GM12878 (cell line): ENCODE measurements around the gene CYREN. TPM values are rescaled to one million over a fixed set of nuclear protein-coding genes. Genes with fewer than 3 reads are reported as not detected.

Source experiments
- ATAC-seq: fragments of 200-7000 bp; cut with Tn5 transposase; 3 replicates; pipeline ENCODE4 v1.9.1; 2020; ENCODE audit warnings: mild to moderate bottlenecking, moderate library complexity
- BruUV-seq: library from RNA; stranded (reverse); fragments of 400-500 nt; replicated peaks from 2 replicates; lab custom pipeline; 2021; lab: Mats Ljungman, UMichigan
- CTCF ChIA-PET: fragments of 300-600 bp; sonication (Branson Sonifier 250); formaldehyde crosslinking; extraction: SDS; loops from one replicate; lab custom pipeline; 2021; ENCODE audit warnings: inconsistent platforms; lab: Yijun Ruan, JAX
- POLR2A ChIA-PET: fragments of 350-600 bp; formaldehyde crosslinking; extraction: SDS; loops from one replicate; lab custom pipeline; 2021; ENCODE audit warnings: inconsistent platforms; lab: Charles Lee
- RAD21 ChIA-PET: fragments of 300-600 bp; sonication (Branson Sonifier 250); formaldehyde crosslinking; loops from one replicate; lab custom pipeline; 2023; ENCODE audit warnings: antibody characterized with exemption; ENCODE audit not compliant: unreplicated experiment; lab: Charles Lee
- SMC1A ChIA-PET: fragments of 300-600 bp; sonication (Branson Sonifier 250); formaldehyde crosslinking; loops from one replicate; lab custom pipeline; 2023; ENCODE audit not compliant: unreplicated experiment, uncharacterized antibody; lab: Charles Lee
- DNase-seq: peaks from one replicate; pipeline ENCODE4 v3.0.0-alpha.2; 2011; ENCODE audit warnings: low read depth, low spot score
- FAIRE-seq: peaks from 3 replicates; lab custom pipeline; 2011; peaks lifted over from hg19 to GRCh38; lab: Jason Lieb, UNC
- H2AFZ ChIP-seq: 2 replicates; pipeline ENCODE4 v1.6.0; 2011; ENCODE audit warnings: low read depth, low read length, control low read depth; ENCODE audit not compliant: control insufficient read depth
- H3K27ac ChIP-seq: 2 replicates; pipeline ENCODE4 v1.5.1; 2011; ENCODE audit warnings: control low read depth; ENCODE audit not compliant: control insufficient read depth, insufficient read depth
- H3K27me3 ChIP-seq, 2 experiments: replicated peaks in 1 of 2; 2 replicates each; pipeline versions ENCODE4 v1.6.0 to v1.6.1; 2011; ENCODE audit warnings: low read length in 1 of 2; ENCODE audit not compliant: control insufficient read depth in 2 of 2, insufficient read depth in 2 of 2
- H3K36me3 ChIP-seq, 2 experiments: 2 replicates each; pipeline ENCODE4 v1.5.1; 2011; ENCODE audit warnings: low read length in 1 of 2; ENCODE audit not compliant: control insufficient read depth in 2 of 2, insufficient read depth in 2 of 2
- H3K4me1 ChIP-seq: 2 replicates; pipeline ENCODE4 v1.6.1; 2011; ENCODE audit warnings: mild to moderate bottlenecking, low read length, moderate library complexity, mixed read lengths; ENCODE audit not compliant: control insufficient read depth, insufficient read depth
- H3K4me2 ChIP-seq: 2 replicates; pipeline ENCODE4 v1.6.0; 2011; ENCODE audit warnings: control low read depth; ENCODE audit not compliant: control insufficient read depth, insufficient read depth
- H3K4me3 ChIP-seq: fragments of 200-600 bp; sonication (generic); 2 replicates; pipeline ENCODE4 v1.5.1; 2016
- H3K79me2 ChIP-seq: 2 replicates; pipeline ENCODE4 v1.6.0; 2011; ENCODE audit warnings: low read length; ENCODE audit not compliant: control insufficient read depth, insufficient read depth
- H3K9ac ChIP-seq: 2 replicates; pipeline ENCODE4 v1.8.0; 2011; ENCODE audit warnings: low read length, control low read depth, mixed read lengths; ENCODE audit not compliant: control insufficient read depth, insufficient read depth
- H3K9me3 ChIP-seq: replicated peaks from 3 replicates; pipeline ENCODE4 v1.5.1; 2011; ENCODE audit warnings: mild to moderate bottlenecking, low read length; ENCODE audit not compliant: control insufficient read depth, insufficient read depth
- H4K20me1 ChIP-seq: 2 replicates; pipeline ENCODE4 v1.6.0; 2011; ENCODE audit not compliant: control insufficient read depth, insufficient read depth
- ASH2L ChIP-seq: fragments of 300-600, 200-600 bp; sonication (generic); IDR thresholded peaks from 2 replicates; pipeline ENCODE4 v1.6.1; 2017; ENCODE audit warnings: low read depth, mild to moderate bottlenecking, borderline replicate concordance
- BMI1 ChIP-seq: fragments of 450-650 bp; IDR thresholded peaks from 2 replicates; pipeline ENCODE4 v1.6.1; 2016; ENCODE audit warnings: mild to moderate bottlenecking, moderate library complexity, borderline replicate concordance
- EGR1 ChIP-seq, 2 experiments: IDR thresholded peaks; 1 replicate in 1 of 2; 2 replicates in 1 of 2; pipeline ENCODE4 v1.6.1; 2011 to 2012; ENCODE audit warnings: low read depth in 2 of 2, low read length in 2 of 2, borderline replicate concordance in 1 of 2, mild to moderate bottlenecking in 1 of 2, moderate library complexity in 1 of 2
- EP300 ChIP-seq, 2 experiments: fragments of 150-350 bp in 1 of 2; IDR thresholded peaks; 2 replicates each; pipeline ENCODE4 v1.6.1; 2011 to 2012; ENCODE audit warnings: low read depth in 2 of 2, low read length in 2 of 2, borderline replicate concordance in 1 of 2, improper control_type of control experiment in 1 of 2, inconsistent platforms in 1 of 2; ENCODE audit not compliant: control insufficient read depth in 1 of 2
- FOXM1 ChIP-seq: IDR thresholded peaks from 2 replicates; pipeline ENCODE4 v1.6.1; 2012; ENCODE audit warnings: low read depth, mild to moderate bottlenecking, inconsistent platforms, low read length, moderate library complexity
- IRF4 ChIP-seq: IDR thresholded peaks from 2 replicates; pipeline ENCODE4 v1.6.1; 2011; ENCODE audit warnings: low read depth, low read length
- KLF5 ChIP-seq: fragments of 450-650 bp; IDR thresholded peaks from 2 replicates; pipeline ENCODE4 v1.6.1; 2014; ENCODE audit warnings: mild to moderate bottlenecking; ENCODE audit not compliant: partially characterized antibody
- MEF2B ChIP-seq: fragments of 450-650 bp; IDR thresholded peaks from 2 replicates; pipeline ENCODE4 v1.6.1; 2018; ENCODE audit warnings: mild to moderate bottlenecking, moderate library complexity; ENCODE audit not compliant: partially characterized antibody, poor library complexity, severe bottlenecking
- SMC3 ChIP-seq: IDR thresholded peaks from 2 replicates; pipeline ENCODE4 v1.6.1; 2011; ENCODE audit warnings: low read length, improper control_type of control experiment, borderline replicate concordance
- ZZZ3 ChIP-seq: IDR thresholded peaks from 2 replicates; pipeline ENCODE4 v1.6.1; 2011; ENCODE audit warnings: low read depth; ENCODE audit not compliant: control insufficient read depth, insufficient read length
- in situ Hi-C: fragments of 300-500 bp; cut with MboI; formaldehyde crosslinking; loops from 9 replicates; pipeline ENCODE4 v1.14.3; 2018; ENCODE audit warnings: mixed read lengths
- intact Hi-C: fragments of 100-400 bp; cut with micrococcal nuclease; formaldehyde crosslinking; loops from one replicate; pipeline ENCODE4 v1.14.2; 2022; ENCODE audit not compliant: unreplicated experiment
- polyA plus RNA-seq, 11 experiments: library from polyadenylated mRNA; depleted of rRNA in 4 of 11; unstranded in 6 of 11; stranded (reverse) in 5 of 11; fragments of >200 nt; fragmentation: Nextera tagmentation in 4 of 11; fragmentation: Illumina TruSeq in 1 of 11; extraction: Ambion mirVana in 4 of 11; extraction: Trizol in 1 of 11; gene quantifications; 1 replicate in 1 of 11; 2 replicates in 10 of 11; pipeline versions ENCODE4 v1.2.1 to v1.2.3, GENCODE V29; 2011 to 2016; ENCODE audit warnings: inconsistent platforms in 2 of 11, missing spikeins in 2 of 11, low read depth in 1 of 11
- total RNA-seq, 4 experiments: library from RNA; depleted of rRNA in 3 of 4; stranded (reverse); fragments of >200 nt in 3 of 4; fragmentation: Illumina TruSeq in 1 of 4; extraction: Trizol in 1 of 4; gene quantifications; 2 replicates each; pipeline versions ENCODE4 v1.2.1 to v1.2.3, GENCODE V29; 2013 to 2021
- TF ChIP-seq, protein P1 (sequence below): IDR thresholded peaks from 2 replicates; pipeline ENCODE4 v1.6.1; 2011; ENCODE audit warnings: low read depth, low read length, improper control_type of control experiment, borderline replicate concordance
- TF ChIP-seq, protein P2 (sequence below): fragments of 450-650 bp; IDR thresholded peaks from 2 replicates; pipeline ENCODE4 v1.6.1; 2016; ENCODE audit warnings: mild to moderate bottlenecking, moderate library complexity, borderline replicate concordance

CYREN gene
- total and polyA plus RNA-seq, 10 of the 15 experiments (the other 5 are each of a cell fraction or from before 2014, with no cell fraction given) = 8.7 to 64.3 (median 55.7) TPM

GRCh38 chr7:135129579-135129978, 40.9 kb downstream of the CYREN start:
- in situ Hi-C loops = no loop called here
- no peaks in the 10 kb centered on the region for H3K36me3 ChIP-seq
- RAD21 ChIA-PET = interaction anchor here (0.6 kb wide), 1 partner anchor 25 kb away, joined by 4 read pairs; no protein-coding TSS in a partner anchor
- ATAC-seq = no peak
- no peaks in the 10 kb centered on the region for H3K27me3 ChIP-seq
- DNase-seq = no peak
- no peak overlapping the region for H3K27ac ChIP-seq
- SMC1A ChIA-PET = interaction anchor here (2.3 kb wide), 1 partner anchor 18 kb away, joined by 6 read pairs; the partner anchor contains the start of gene TMEM140
- CTCF ChIA-PET = interaction anchor here (0.7 to 1.2 kb wide), 2 partner anchors 10 to 14 kb away, joined by 3 read pairs; no protein-coding TSS in a partner anchor
- POLR2A ChIA-PET = no interaction called here
- no peak overlapping the region for H3K4me2 ChIP-seq
- no peaks in the 10 kb centered on the region for H4K20me1 ChIP-seq
- TF ChIP-seq SMC3 (no peak), MEF2B (no peak), EGR1 (IDR thresholded peaks at IDR 0.05; ENCODE audit: borderline replicate concordance in 1 of 2, low read depth in 2 of 2, low read length in 2 of 2) (no peak), EP300 (IDR thresholded peaks at IDR 0.05; ENCODE audit: borderline replicate concordance in 1 of 2, control insufficient read depth in 1 of 2, low read depth in 2 of 2, low read length in 2 of 2) (no peak), IRF4 (no peak), KLF5 (no peak), FOXM1 (no peak), ASH2L (no peak), BMI1 (no peak), ZZZ3 (no peak)
- TF ChIP-seq, protein P1, sequence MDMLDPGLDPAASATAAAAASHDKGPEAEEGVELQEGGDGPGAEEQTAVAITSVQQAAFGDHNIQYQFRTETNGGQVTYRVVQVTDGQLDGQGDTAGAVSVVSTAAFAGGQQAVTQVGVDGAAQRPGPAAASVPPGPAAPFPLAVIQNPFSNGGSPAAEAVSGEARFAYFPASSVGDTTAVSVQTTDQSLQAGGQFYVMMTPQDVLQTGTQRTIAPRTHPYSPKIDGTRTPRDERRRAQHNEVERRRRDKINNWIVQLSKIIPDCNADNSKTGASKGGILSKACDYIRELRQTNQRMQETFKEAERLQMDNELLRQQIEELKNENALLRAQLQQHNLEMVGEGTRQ = no peak
- TF ChIP-seq, protein P2, sequence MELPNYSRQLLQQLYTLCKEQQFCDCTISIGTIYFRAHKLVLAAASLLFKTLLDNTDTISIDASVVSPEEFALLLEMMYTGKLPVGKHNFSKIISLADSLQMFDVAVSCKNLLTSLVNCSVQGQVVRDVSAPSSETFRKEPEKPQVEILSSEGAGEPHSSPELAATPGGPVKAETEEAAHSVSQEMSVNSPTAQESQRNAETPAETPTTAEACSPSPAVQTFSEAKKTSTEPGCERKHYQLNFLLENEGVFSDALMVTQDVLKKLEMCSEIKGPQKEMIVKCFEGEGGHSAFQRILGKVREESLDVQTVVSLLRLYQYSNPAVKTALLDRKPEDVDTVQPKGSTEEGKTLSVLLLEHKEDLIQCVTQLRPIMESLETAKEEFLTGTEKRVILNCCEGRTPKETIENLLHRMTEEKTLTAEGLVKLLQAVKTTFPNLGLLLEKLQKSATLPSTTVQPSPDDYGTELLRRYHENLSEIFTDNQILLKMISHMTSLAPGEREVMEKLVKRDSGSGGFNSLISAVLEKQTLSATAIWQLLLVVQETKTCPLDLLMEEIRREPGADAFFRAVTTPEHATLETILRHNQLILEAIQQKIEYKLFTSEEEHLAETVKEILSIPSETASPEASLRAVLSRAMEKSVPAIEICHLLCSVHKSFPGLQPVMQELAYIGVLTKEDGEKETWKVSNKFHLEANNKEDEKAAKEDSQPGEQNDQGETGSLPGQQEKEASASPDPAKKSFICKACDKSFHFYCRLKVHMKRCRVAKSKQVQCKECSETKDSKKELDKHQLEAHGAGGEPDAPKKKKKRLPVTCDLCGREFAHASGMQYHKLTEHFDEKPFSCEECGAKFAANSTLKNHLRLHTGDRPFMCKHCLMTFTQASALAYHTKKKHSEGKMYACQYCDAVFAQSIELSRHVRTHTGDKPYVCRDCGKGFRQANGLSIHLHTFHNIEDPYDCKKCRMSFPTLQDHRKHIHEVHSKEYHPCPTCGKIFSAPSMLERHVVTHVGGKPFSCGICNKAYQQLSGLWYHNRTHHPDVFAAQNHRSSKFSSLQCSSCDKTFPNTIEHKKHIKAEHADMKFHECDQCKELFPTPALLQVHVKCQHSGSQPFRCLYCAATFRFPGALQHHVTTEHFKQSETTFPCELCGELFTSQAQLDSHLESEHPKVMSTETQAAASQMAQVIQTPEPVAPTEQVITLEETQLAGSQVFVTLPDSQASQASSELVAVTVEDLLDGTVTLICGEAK = no peak
- BruUV-seq = no TSS peak
- H3K4me1 ChIP-seq = no peaks in the 10 kb centered on the region
- intact Hi-C loops = no loop called here
- no peaks in the 10 kb centered on the region for H3K79me2 ChIP-seq
- H3K9ac ChIP-seq = no peak overlapping the region
- no peak for FAIRE-seq
- peaks cover 2% of the 10 kb centered on the region; the same call in 1 of the 3 replicates for H3K9me3 ChIP-seq
- H3K4me3 ChIP-seq = no peak overlapping the region
- no peak overlapping the region for H2AFZ ChIP-seq
